ENCODE results near the gene ALDH8A1. TPM values are rescaled to one million over a fixed set of nuclear protein-coding genes. Genes with fewer than 3 reads are reported as not detected.

ALDH8A1 gene
- total RNA-seq, 1 donor from 2014 or later = 0.19 TPM

DNA sequence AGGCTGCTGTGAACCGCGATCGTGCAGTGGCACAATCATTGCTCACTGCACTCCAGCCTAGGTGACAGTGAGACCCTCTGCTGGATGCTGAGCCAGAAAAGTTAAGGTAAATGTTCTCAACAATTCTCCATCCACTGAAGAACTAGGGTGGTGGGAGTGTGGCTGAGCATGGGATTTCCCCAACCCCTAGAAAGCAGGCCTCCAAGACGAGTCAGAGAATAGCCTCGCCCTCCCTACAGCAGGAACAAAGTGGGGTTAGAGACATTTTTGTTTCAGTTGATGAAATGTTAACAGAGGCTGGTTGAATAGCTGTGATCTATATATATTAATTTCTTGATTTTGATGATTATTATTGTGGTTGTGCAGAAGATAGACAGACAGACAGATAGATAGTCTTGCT, 6.1 kb upstream of the ALDH8A1 start:
- DNase-seq (no peak), ATAC-seq (ENCODE audit: poor library complexity) (no peak)
- intact Hi-C loops (cut with DNase I) = no loop called here

DNA sequence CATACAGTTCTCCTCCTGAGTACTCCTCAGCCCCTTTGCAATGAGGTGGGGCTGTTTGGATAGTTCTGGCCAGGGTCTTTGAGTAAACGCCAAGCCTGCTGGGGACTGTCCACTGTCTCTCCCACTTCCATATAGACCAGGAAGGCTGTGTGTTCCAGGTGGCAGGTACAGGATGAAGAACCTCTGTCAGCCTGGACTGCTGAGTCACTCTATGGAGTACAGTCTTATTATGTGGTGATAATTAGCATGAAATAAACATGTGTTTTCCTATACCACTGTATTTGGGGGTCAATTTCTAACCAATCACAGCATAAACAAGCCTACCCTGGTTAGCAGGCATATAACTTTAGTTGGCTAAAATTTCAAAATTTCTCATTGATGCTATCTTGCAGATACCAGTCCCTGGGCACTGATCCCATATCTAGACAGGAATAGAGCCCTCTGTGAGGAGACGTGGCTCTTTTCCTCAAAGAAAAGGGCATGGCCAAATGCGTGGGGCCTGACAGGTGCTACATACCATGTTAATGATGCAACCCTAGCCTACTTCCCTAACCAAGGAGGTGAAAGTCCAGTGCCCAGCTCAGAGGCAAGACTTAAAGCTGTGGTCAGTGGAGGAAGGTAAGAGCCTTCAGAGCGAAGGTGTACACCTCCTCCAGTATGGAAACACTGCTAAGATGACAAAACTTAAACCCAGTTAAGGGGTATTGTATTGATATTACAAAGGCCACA, 4.5 kb upstream of the ALDH8A1 start:
- ATAC-seq (ENCODE audit: poor library complexity) (no peak), DNase-seq (no peak)
- intact Hi-C loops (cut with DNase I) = no loop called here

DNA sequence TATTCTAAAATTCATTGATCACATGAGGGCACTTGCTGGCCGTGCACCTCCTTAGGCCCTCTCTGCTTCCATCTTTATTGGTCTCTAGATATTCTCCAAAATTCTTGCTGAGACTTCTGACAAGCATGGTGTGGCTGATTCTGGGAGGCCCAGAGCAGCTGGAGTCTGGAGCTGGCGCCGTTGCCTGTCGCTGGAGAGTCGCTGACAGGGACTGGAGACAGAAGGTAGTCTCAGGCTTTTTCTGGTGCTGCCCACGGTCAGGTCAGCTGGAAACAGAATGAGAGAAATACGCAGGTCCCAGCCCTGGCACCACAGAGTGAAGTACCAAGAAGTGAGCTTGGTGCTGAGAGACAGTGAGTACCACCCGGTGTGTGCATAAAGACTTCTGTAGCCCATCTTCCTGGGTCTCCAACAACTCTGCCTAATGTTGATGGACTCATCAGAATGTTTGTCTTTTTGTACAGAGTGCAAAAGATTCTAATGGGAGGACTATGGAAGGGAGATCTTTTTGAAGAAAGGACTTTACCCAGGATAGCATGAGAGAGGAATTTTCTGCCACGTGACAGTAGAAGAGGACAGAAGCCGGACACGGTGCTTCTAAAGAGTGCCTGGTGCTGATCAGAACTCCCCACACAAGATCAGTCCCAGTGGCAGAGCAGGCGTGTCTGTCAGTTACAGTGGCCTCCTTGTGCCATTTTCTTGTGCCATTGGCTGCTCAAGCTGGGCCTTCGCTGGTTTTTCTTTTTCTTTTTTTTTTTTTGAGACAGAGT, 1.8 kb upstream of the ALDH8A1 start:
- DNase-seq = no peak
- intact Hi-C loops (cut with DNase I) = no loop called here
- no peak for ATAC-seq (ENCODE audit: poor library complexity)

DNA sequence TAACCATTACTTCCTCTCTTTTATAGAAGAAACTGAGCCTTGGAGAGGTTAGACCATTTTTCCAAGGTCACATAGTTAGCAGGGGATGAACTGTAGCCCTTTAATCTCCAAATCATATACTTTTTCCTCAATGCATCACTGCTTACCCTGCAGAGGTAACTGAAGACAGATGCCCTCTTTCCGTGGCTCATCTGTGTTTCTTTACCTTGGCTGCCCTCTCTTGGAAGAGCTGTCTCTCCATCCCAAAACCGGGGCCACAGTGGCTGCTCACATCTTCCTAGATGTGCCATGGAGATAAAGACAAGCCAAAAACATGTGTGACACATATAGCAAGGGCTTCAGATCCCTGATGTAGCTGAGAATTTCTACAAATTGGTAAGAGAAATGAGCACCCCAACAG, 581 bp upstream of the ALDH8A1 start:
- no peak for ATAC-seq (ENCODE audit: poor library complexity)
- no peak for DNase-seq
- intact Hi-C loops (cut with DNase I) = no loop called here

DNA sequence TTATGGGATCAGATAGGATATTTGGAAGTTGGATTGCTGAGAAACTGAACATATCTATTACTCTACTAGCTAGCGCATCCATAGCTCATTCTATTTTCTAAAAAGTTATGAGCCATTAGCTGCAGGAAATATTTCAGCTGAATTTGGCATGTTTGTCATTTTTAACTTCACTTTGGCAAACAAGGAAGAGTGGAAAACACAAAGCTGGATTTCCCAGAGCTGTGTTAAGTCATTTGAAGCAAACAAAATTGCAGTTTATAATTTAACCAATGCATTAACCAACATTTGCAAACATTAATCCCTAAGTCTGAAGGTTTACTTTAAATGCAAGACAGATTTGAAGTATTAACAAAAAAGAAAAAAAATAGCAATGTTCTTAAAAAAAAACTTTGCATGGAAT, 1.2 kb downstream of the ALDH8A1 start:
- ATAC-seq (ENCODE audit: poor library complexity) (no peak), DNase-seq (no peak)
- intact Hi-C loops (cut with DNase I) = no loop called here

DNA sequence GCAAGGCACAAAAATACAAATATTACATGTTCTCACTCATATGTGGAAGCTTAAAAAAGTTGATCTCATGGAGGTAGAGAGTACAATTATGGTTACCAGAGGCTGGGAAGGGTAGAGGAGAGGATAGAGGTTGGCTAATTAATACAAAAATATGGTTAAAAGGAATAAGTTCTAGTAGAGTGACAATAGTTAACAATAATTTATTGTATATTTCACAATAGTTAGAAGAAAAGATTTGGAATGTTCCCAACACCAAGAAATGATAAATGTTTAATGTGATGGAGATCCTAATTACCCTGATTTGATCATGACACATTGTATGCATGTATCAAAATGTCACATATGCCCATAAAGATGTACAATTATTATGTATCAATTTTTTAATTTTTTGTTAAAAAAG, 1.8 kb downstream of the ALDH8A1 start:
- DNase-seq = no peak
- ATAC-seq (ENCODE audit: poor library complexity) = no peak
- intact Hi-C loops (cut with DNase I) = no loop called here

DNA sequence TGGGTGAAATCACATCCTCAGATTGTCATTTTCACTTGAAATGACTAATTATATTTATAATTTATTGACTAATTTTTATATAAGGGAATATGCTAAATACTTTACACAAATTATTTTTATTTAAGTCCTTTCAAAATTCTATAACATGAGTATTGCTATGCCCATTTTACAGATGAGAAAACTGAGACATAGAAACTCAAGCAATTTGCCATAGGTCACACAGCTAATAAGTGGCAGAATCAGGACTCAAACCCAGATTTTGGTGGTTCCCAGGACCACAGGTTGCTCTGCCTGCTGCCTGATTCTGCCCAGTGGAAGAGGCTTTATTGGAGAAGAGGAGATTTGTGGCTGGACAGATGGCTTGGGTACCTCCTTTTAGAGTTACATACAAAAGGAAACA, 4.9 kb downstream of the ALDH8A1 start:
- DNase-seq (no peak), ATAC-seq (ENCODE audit: poor library complexity) (no peak)
- intact Hi-C loops (cut with DNase I) = no loop called here

DNA sequence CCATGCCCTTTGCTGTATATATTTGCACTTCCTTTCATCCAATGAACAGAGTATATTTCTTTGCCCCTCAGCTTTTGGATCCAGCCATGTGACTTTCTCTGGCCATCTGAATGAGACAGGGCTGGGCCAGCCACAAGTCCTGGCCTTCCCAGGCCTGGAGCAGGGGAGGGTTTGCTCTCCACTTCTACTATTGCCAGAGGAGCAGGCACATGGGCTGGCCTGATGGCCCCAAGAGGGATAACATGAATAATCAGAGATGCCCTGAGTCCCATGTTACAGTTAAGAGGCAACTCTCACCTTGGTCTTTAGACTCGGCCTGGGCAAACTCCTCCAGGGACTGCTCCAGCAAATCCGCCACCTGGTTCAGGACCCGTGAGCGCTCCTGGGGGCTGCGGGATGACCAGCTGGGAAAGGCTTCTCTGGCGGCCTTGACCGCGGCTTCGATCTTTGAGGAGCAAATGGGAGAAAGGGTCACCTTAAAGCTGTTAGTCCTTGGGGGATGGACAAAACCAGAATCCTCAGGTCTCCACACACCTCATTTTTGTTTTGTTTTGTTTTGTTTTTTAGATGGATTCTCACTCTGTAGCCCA, 6.3 kb downstream of the ALDH8A1 start:
- ATAC-seq (ENCODE audit: poor library complexity) (no peak), DNase-seq (no peak)
- intact Hi-C loops (cut with DNase I) = no loop called here

DNA sequence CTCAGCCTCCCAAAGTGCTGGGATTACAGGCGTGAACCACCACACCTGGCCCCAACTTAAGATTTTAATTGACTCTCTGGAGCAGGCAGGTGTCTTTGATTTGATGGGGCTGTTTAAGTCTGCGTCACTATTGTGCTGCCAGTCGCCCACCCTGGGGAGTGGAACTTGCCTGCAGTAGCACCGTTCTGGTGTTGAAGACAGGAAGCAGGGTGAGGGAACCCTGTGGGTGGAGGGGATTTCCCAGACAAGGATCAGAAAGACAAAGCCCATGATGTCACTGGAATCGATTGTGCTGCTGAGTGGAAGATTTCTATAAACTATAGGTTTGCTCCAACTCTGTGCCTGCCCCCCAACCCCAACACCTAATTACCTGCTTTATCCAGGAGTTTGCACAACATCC, 11.0 kb downstream of the ALDH8A1 start:
- DNase-seq (no peak), ATAC-seq (ENCODE audit: poor library complexity) (no peak)
- intact Hi-C loops (cut with DNase I) = loop anchor here (5.0 kb wide), 1 partner anchor 782 kb away; no protein-coding TSS in a partner anchor

DNA sequence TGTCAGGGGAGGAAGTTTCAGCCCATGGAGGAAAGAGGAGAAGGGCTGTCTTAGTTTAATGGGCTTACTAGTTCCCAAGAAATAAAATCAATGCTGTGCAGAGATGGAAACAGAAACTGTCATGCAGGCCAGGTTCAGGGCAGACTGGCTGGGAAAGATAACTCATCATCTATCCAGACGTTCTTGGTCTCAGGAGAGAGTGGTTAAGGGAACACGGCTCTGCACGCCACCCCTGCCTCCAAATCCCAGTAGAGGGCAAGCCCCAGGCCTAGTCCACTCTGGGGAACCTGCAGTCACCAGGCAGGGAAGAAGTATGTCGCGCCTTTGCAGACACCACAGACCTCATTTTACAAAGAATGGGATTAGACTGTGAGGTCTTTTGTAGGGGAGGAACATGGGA, 12.5 kb downstream of the ALDH8A1 start:
- intact Hi-C loops (cut with DNase I) = loop anchor here (5.0 kb wide), 1 partner anchor 780 kb away; no protein-coding TSS in a partner anchor
- DNase-seq = no peak
- no peak for ATAC-seq (ENCODE audit: poor library complexity)

DNA sequence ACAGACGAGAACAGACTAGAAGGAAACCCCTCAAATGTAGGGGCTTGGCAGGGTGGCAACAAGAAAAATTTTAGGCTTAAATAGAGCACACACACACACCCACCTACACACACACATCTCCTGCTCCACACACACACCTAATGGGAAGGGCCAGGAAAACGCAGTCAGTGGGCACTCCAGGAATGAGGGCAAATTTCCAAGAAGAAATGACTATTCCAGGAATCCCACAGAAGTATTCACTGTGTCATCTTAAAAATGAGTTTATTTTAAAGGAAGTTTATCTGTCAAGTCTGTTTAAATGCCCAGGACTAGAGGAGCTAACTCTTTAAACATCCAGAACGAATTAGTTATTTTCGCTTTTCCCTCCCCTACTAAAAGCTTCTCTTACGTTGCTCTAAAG, 13.0 kb downstream of the ALDH8A1 start:
- intact Hi-C loops (cut with DNase I) = loop anchor here (5.0 kb wide), 1 partner anchor 780 kb away; no protein-coding TSS in a partner anchor
- DNase-seq (no peak), ATAC-seq (ENCODE audit: poor library complexity) (no peak)

DNA sequence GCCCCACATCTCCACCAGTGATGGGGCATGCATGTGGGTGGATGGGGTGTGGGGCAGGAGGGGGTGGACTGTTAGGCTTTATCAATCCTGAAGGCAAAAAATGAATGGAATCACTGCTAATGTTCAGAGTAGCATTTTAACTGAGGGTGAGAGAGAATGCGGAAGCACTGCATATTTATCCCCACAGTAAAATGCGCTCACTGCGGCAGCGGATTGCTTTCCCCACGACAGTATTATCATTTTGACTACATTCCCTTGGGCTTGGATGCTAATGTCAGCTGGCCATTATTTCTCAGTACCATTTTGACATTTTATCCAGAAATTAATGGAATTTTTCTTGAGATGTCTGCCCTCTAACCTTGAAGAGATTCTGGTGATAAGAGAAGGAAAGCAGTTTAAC, 13.4 kb downstream of the ALDH8A1 start:
- no peak for DNase-seq
- ATAC-seq (ENCODE audit: poor library complexity) = no peak
- intact Hi-C loops (cut with DNase I) = loop anchor here (5.0 kb wide), 1 partner anchor 779 kb away; no protein-coding TSS in a partner anchor

DNA sequence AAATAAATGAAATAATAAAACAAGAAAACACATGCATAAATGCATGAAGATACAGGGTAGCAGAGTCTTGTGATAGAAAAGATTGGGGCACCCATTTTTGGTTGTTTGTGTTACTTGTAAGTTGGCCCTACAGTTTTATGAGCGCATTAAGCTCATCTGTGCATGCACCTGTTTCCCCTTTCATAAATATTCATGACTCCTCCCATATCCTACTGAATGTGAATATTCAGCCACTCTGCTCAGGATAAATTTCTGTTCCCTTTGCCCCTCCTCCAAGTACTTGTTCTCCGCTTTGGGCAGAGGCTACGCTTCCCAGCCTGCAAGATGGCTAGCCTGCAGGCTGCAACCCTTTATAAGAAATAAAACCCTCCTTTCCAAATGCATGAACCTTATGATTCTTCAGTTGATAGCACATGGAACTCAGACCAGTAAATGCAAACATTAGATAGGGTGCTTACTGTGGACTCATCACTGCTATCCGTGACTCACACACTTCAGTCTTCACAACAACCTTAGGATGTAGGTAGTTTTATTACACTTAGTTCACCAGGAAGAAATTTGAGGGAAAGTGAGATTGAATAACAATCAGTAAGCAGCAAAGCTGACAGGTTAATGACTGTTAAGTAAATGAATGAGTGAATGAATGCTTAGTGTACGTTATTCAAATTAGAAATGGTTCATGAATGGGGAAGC, 15.0 kb downstream of the ALDH8A1 start:
- intact Hi-C loops (cut with DNase I) = loop anchor here (5.0 kb wide), 1 partner anchor 778 kb away; no protein-coding TSS in a partner anchor
- ATAC-seq (ENCODE audit: poor library complexity) (no peak), DNase-seq (no peak)

DNA sequence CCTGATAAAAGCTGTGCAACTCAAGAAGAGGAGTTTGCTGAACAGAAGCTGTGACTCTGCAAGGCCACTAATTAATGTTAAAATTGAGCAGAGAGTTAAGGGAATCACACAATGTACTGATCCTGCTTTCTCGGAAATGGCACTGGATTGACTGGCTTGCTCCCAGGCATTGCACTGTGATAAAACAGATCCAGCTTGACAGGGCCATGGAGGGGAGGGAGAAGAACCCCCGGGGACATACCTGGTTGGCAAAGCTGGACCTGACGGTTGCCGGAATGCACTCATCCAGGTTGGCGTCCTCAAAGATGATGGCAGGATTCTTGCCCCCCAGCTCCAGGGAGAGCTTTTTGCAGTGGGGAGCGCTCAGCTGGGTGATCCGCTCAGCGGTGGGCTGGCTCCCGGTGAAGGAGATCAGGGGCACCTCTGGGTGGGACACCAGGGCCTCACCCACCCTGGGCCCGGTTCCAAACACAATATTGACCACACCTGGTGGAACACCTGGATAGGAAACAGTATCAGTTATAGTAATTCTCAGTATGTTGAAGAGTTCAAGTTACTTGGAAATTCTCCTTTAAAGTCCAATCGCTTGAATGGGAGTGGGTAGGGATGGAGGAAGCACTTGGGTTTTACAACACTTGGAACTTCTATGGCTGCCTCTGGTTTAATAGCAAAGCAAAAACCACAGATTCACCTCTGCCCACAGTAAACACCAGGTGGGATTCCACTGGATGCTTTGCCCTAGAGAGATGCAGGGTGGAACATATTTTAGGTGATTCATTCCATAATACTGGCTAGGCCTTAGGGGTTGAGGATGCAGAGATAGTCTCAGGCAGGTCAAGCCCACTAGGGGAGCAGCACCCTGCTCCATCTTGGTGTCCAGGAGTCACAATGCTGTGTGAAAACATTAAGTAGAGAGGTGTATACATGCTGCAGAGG, 17.1 kb downstream of the ALDH8A1 start:
- intact Hi-C loops (cut with DNase I) = no loop called here
- DNase-seq = no peak
- ATAC-seq (ENCODE audit: poor library complexity) = no peak

DNA sequence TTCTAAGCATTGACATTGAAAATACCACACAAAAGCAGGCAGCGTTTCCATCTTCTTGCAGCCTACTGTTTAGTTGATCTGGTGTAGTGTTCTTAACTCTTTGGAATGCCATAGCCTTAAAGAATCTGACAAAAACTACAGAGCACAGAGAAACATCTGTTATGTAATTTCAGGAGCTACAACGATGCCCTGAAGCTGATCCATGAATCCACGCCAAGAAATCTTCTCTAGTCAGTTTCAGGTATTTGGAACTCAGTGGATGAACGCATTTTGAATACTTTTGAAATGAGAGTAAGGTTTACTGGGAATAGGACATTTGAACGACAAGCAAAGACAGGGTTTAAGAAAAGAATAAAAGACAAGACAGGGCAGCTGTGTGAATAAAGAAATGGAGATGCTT, 17.8 kb downstream of the ALDH8A1 start:
- no peak for DNase-seq
- intact Hi-C loops (cut with DNase I) = no loop called here

DNA sequence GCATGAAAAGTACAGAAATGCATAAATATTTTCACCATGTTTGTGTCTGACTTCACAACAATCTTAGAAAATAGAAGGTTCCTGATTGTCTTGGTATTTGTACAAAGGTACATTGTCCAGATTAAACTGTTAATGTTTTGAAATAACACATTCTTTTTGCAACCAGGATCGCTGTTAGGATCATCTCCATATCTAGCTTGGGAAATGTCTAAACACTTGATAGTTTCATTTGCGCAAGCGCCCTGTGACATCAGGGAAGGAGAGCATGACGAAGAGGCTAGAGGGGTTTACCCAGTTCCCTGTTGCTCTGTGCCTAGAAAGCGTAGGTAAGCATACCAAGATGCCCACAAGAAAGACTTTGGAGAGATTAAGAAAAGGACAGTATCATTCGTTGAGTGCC, 19.4 kb downstream of the ALDH8A1 start:
- ATAC-seq (ENCODE audit: poor library complexity) = no peak
- no peak for DNase-seq
- intact Hi-C loops (cut with DNase I) = no loop called here

More for the DNA sequence above, 17.8 kb downstream of the ALDH8A1 start:
- ATAC-seq (ENCODE audit: poor library complexity) = no peak

DNA sequence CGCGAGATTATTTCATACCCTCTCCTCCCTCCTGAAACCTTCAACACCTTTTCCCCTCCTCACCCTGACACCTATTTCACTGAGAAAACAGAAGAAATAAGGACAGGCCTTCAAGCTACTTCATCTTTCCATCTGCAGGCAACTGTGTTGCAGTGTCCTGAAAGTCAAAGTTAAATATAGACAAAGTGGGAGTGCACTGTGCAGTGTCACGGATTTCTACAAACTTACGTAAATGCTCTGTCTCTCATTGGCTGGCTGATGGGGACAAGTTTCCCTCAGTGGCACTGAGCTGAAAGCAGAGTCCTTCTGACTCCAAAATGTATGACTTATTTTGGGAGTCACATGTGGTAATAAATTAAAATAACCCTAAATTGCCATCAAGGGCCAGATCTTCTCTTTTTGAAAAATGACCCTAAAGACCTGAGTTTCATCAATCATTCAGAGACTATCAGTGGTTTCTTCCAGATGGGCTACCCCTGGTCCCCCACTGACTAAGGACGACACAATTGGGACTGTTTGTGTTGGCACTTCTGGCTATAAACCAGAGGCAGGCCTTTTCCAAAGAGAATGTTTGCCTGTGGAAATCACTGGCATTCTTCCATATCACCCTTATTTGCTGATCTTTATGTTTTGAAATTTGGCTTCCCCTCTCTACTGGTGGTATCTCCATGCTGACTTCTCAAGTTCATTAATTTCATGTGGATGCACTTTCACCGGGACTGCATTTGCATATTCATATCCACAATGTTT, 21.6 kb downstream of the ALDH8A1 start:
- intact Hi-C loops (cut with DNase I) = no loop called here
- ATAC-seq (ENCODE audit: poor library complexity) = peak; percentile 79
- DNase-seq = no peak
